RWPE2 (cell line): ENCODE results near the gene TMEM135.

Experiments used
- ATAC-seq: fragments of 200-7000 bp; cut with Tn5 transposase; 3 replicates; pipeline ENCODE4 v1.9.1; 2021; ENCODE audit warnings: low read depth
- DNase-seq: peaks from one replicate; pipeline ENCODE4 v3.0.0-alpha.2; 2020; ENCODE audit warnings: low spot score
- H3K27ac ChIP-seq: fragments of 450-650 bp; 2 replicates; pipeline ENCODE4 v1.5.1; 2017; ENCODE audit warnings: mild to moderate bottlenecking; ENCODE audit not compliant: poor library complexity, severe bottlenecking
- H3K27me3 ChIP-seq: fragments of 250-450 bp; sonication (Bioruptor Pico); 2 replicates; pipeline ENCODE4 v1.5.1; 2021; ENCODE audit warnings: mild to moderate bottlenecking, moderate library complexity; ENCODE audit not compliant: insufficient read depth, poor library complexity, severe bottlenecking
- H3K36me3 ChIP-seq: fragments of 250-450 bp; sonication (Bioruptor Pico); 2 replicates; pipeline ENCODE4 v1.5.1; 2020; ENCODE audit warnings: low read depth, mild to moderate bottlenecking, moderate library complexity
- H3K4me1 ChIP-seq: fragments of 250-450 bp; sonication (Bioruptor Pico); 2 replicates; pipeline ENCODE4 v1.5.1; 2021; ENCODE audit warnings: mild to moderate bottlenecking, moderate library complexity; ENCODE audit not compliant: insufficient read depth, poor library complexity, severe bottlenecking
- H3K4me3 ChIP-seq: fragments of 250-450 bp; sonication (Bioruptor Pico); 2 replicates; pipeline ENCODE4 v1.5.1; 2021; ENCODE audit warnings: mild to moderate bottlenecking, moderate library complexity; ENCODE audit not compliant: severe bottlenecking
- H3K9me3 ChIP-seq: fragments of 250-450 bp; sonication (Bioruptor Pico); 2 replicates; pipeline ENCODE4 v1.5.1; 2021; ENCODE audit warnings: mild to moderate bottlenecking, moderate library complexity; ENCODE audit not compliant: severe bottlenecking
- CTCF ChIP-seq: fragments of 450-650 bp; IDR thresholded peaks from one replicate; pipeline ENCODE4 v1.5.1; 2017; ENCODE audit warnings: mild to moderate bottlenecking, moderate library complexity; ENCODE audit not compliant: poor library complexity, severe bottlenecking

The TMEM135 gene

GRCh38 chr11:87194985-87195820 lies 157.5 kb downstream of the TMEM135 start:
- Histone ChIP-seq H3K4me1 (no peaks in the 10 kb centered on the region), H3K36me3 (no peaks in the 10 kb centered on the region), H3K27me3 (no peaks in the 10 kb centered on the region), H3K4me3 (no peak overlapping the region), H3K27ac (no peak overlapping the region), H3K9me3 (no peaks in the 10 kb centered on the region)
- ATAC-seq = no peak
- DNase-seq = no peak
- no peak for TF ChIP-seq CTCF

GRCh38 chr11:87198266-87198881 lies 160.6 kb downstream of the TMEM135 start:
- ATAC-seq = no peak

GRCh38 chr11:87201376-87201775 lies 163.6 kb downstream of the TMEM135 start:
- no peak for ATAC-seq
- no peak for DNase-seq
- Histone ChIP-seq H3K4me3 (no peak overlapping the region), H3K9me3 (no peaks in the 10 kb centered on the region), H3K27ac (no peak overlapping the region), H3K36me3 (no peaks in the 10 kb centered on the region), H3K27me3 (no peaks in the 10 kb centered on the region), H3K4me1 (no peaks in the 10 kb centered on the region)
- no peak for TF ChIP-seq CTCF

More at GRCh38 chr11:87198266-87198881, 160.6 kb downstream of the TMEM135 start:
- no peaks in the 10 kb centered on the region for H3K4me1 ChIP-seq
- H3K4me3 ChIP-seq = no peak overlapping the region
- no peak for TF ChIP-seq CTCF
- no peak for DNase-seq
- no peak overlapping the region for H3K27ac ChIP-seq
- H3K9me3 ChIP-seq = no peaks in the 10 kb centered on the region
- H3K27me3 ChIP-seq = no peaks in the 10 kb centered on the region
- H3K36me3 ChIP-seq = no peaks in the 10 kb centered on the region

- ATAC-seq = no peak
- no peak for TF ChIP-seq CTCF
Observed at GRCh38 chr11:87203907-87204602, 166.3 kb downstream of the TMEM135 start.

More at GRCh38 chr11:87203907-87204602, 166.3 kb downstream of the TMEM135 start:
- DNase-seq = no peak
- no peaks in the 10 kb centered on the region for H3K36me3 ChIP-seq
- no peaks in the 10 kb centered on the region for H3K9me3 ChIP-seq
- no peak overlapping the region for H3K27ac ChIP-seq
- no peaks in the 10 kb centered on the region for H3K4me1 ChIP-seq
- no peak overlapping the region for H3K4me3 ChIP-seq
- no peaks in the 10 kb centered on the region for H3K27me3 ChIP-seq
